Measurements from ENCODE around the gene GUCY1A2.

GUCY1A2 gene

GRCh38 chr11:106691807-106692365, 326.4 kb downstream of the GUCY1A2 start:
- DNase-seq (ENCODE audit: low spot score), result no peak
- in situ Hi-C loops (cut with MboI; ENCODE audit: low sequenced_read_pairs, unreplicated experiment), result no loop called here
- no peak for TF ChIP-seq CTCF (IDR thresholded peaks at IDR 0.05; ENCODE audit: borderline replicate concordance, control extremely low read depth, extremely low read depth, insufficient read depth, missing control alignments)

GRCh38 chr11:106690923-106691322, 327.4 kb downstream of the GUCY1A2 start:
- no peak for TF ChIP-seq CTCF (IDR thresholded peaks at IDR 0.05; ENCODE audit: borderline replicate concordance, control extremely low read depth, extremely low read depth, insufficient read depth, missing control alignments)
- in situ Hi-C loops (cut with MboI; ENCODE audit: low sequenced_read_pairs, unreplicated experiment), result no loop called here
- DNase-seq (ENCODE audit: low spot score), result no peak

GRCh38 chr11:106684944-106685343, 333.3 kb downstream of the GUCY1A2 start:
- in situ Hi-C loops (cut with MboI; ENCODE audit: low sequenced_read_pairs, unreplicated experiment), result no loop called here
- no peak for TF ChIP-seq CTCF (IDR thresholded peaks at IDR 0.05; ENCODE audit: borderline replicate concordance, control extremely low read depth, extremely low read depth, insufficient read depth, missing control alignments)
- no peak for DNase-seq (ENCODE audit: low spot score)

- in situ Hi-C loops (cut with MboI; ENCODE audit: low sequenced_read_pairs, unreplicated experiment), result no loop called here
- DNase-seq (ENCODE audit: low spot score), result no peak
- no peak for TF ChIP-seq CTCF (IDR thresholded peaks at IDR 0.05; ENCODE audit: borderline replicate concordance, control extremely low read depth, extremely low read depth, insufficient read depth, missing control alignments)
Measured at GRCh38 chr11:106683435-106683834, 334.8 kb downstream of the GUCY1A2 start.

- DNase-seq (ENCODE audit: low spot score), result no peak
- in situ Hi-C loops (cut with MboI; ENCODE audit: low sequenced_read_pairs, unreplicated experiment), result no loop called here
- no peak for TF ChIP-seq CTCF (IDR thresholded peaks at IDR 0.05; ENCODE audit: borderline replicate concordance, control extremely low read depth, extremely low read depth, insufficient read depth, missing control alignments)
Measured at GRCh38 chr11:106681435-106681834, 336.8 kb downstream of the GUCY1A2 start.

GRCh38 chr11:106679581-106679980, 338.7 kb downstream of the GUCY1A2 start:
- DNase-seq (ENCODE audit: low spot score), result no peak
- TF ChIP-seq CTCF (IDR thresholded peaks at IDR 0.05; ENCODE audit: borderline replicate concordance, control extremely low read depth, extremely low read depth, insufficient read depth, missing control alignments), result no peak
- in situ Hi-C loops (cut with MboI; ENCODE audit: low sequenced_read_pairs, unreplicated experiment), result no loop called here
